SK-N-SH (cell line): ENCODE measurements around the gene UNC45A. TPM values are rescaled to one million over a fixed set of nuclear protein-coding genes. Genes with fewer than 3 reads are reported as not detected.

Experiments
- CTCF ChIA-PET: fragments of 300-600, 350-600 bp; formaldehyde crosslinking; extraction: SDS; loops from one replicate; lab custom pipeline; 2021; lab: Yijun Ruan, JAX
- POLR2A ChIA-PET: fragments of 350-600 bp; sonication (Branson Sonifier 250); formaldehyde crosslinking; extraction: SDS; loops from one replicate; lab custom pipeline; 2020; ENCODE audit warnings: antibody characterized with exemption, inconsistent platforms; lab: Yijun Ruan, JAX
- DNase-seq: peaks from one replicate; pipeline ENCODE4 v3.0.0; 2012
- H2AFZ ChIP-seq: fragments of 200-600 bp; sonication (generic); 2 replicates; pipeline ENCODE4 v1.8.1; 2016; ENCODE audit warnings: antibody characterized with exemption, mild to moderate bottlenecking, low read depth
- H3F3A ChIP-seq: fragments of 200-600 bp; sonication (generic); replicated peaks from 2 replicates; pipeline ENCODE3; 2016; ENCODE audit warnings: antibody characterized with exemption, mild to moderate bottlenecking; ENCODE audit not compliant: insufficient read depth
- H3K27ac ChIP-seq, 2 experiments: fragments of 200-500 bp in 1 of 2; fragments of 200-600 bp in 1 of 2; sonication (Bioruptor generic) in 1 of 2; sonication (generic), shearing (Covaris generic) in 1 of 2; 2 replicates each; pipeline versions ENCODE4 v1.5.1 to v1.6.1; 2014 to 2016; ENCODE audit warnings: low read depth in 2 of 2, inconsistent platforms in 1 of 2, low read length in 1 of 2, mild to moderate bottlenecking in 1 of 2, mixed read lengths in 1 of 2
- H3K27me3 ChIP-seq: fragments of 200-600 bp; sonication (generic), shearing (Covaris generic); 2 replicates; pipeline ENCODE4 v1.6.1; 2016; ENCODE audit warnings: mixed run types; ENCODE audit not compliant: insufficient read depth
- H3K36me3 ChIP-seq, 2 experiments: fragments of 200-500 bp in 1 of 2; fragments of 200-600 bp in 1 of 2; sonication (Bioruptor generic) in 1 of 2; sonication (generic) in 1 of 2; replicated peaks in 1 of 2; 2 replicates each; pipeline versions ENCODE3 to v1.5.1; 2014 to 2016; ENCODE audit warnings: low read length in 1 of 2, mild to moderate bottlenecking in 1 of 2; ENCODE audit not compliant: insufficient read depth in 2 of 2, control insufficient read depth in 1 of 2
- H3K4me1 ChIP-seq, 2 experiments: fragments of 200-500 bp in 1 of 2; fragments of 200-600 bp in 1 of 2; sonication (Bioruptor generic) in 1 of 2; sonication (generic), shearing (Covaris generic) in 1 of 2; 2 replicates each; pipeline versions ENCODE4 v1.5.1 to v1.6.1; 2014 to 2016; ENCODE audit warnings: low read depth in 1 of 2, low read length in 1 of 2, mixed run types in 1 of 2; ENCODE audit not compliant: insufficient read depth in 2 of 2, control insufficient read depth in 1 of 2
- H3K4me2 ChIP-seq: fragments of 200-600 bp; sonication (generic), shearing (Covaris generic); 2 replicates; pipeline ENCODE4 v1.6.1; 2017; ENCODE audit warnings: mixed run types
- H3K4me3 ChIP-seq, 2 experiments: fragments of 200-500 bp in 1 of 2; fragments of 200-600 bp in 1 of 2; sonication (Bioruptor generic) in 1 of 2; sonication (generic), shearing (Covaris generic) in 1 of 2; 2 replicates each; pipeline versions ENCODE4 v1.5.1 to v1.8.1; 2014 to 2016; ENCODE audit warnings: low read depth in 2 of 2, inconsistent platforms in 1 of 2, low read length in 1 of 2, mild to moderate bottlenecking in 1 of 2, mixed read lengths in 1 of 2, moderate library complexity in 1 of 2
- H3K79me2 ChIP-seq: fragments of 200-600 bp; sonication (generic); 2 replicates; pipeline ENCODE4 v1.8.1; 2017; ENCODE audit warnings: mild to moderate bottlenecking; ENCODE audit not compliant: insufficient read depth
- H3K9ac ChIP-seq: fragments of 200-600 bp; sonication (generic); 2 replicates; pipeline ENCODE4 v1.6.1; 2017; ENCODE audit warnings: mixed run types
- H3K9me2 ChIP-seq: fragments of 200-600 bp; sonication (generic); 2 replicates; pipeline ENCODE4 v1.6.1; 2017; ENCODE audit warnings: mixed run types
- H3K9me3 ChIP-seq: fragments of 200-600 bp; sonication (generic); 2 replicates; pipeline ENCODE4 v1.6.1; 2017; ENCODE audit warnings: mixed run types, mild to moderate bottlenecking, moderate library complexity
- H4K20me1 ChIP-seq: fragments of 200-600 bp; sonication (generic); 2 replicates; pipeline ENCODE4 v1.6.1; 2017; ENCODE audit warnings: mild to moderate bottlenecking, mixed run types; ENCODE audit not compliant: insufficient read depth
- CHD2 ChIP-seq: fragments of 150-350 bp; IDR thresholded peaks from 2 replicates; pipeline ENCODE4 v1.6.1; 2018; ENCODE audit warnings: low read length; ENCODE audit not compliant: partially characterized antibody
- EP300 ChIP-seq, 2 experiments: IDR thresholded peaks; 2 replicates each; pipeline versions ENCODE4 v1.4.0 to v1.6.1; 2012; ENCODE audit warnings: borderline replicate concordance in 1 of 2, low read depth in 1 of 2, low read length in 1 of 2
- EZH2phosphoT487 ChIP-seq: fragments of 200-600 bp; sonication (generic); IDR thresholded peaks from 2 replicates; pipeline ENCODE4 v1.6.1; 2017; ENCODE audit warnings: low read depth, mixed run types, mild to moderate bottlenecking, antibody characterized with exemption, moderate library complexity, borderline replicate concordance
- FOXJ3 ChIP-seq: sonication (generic); formaldehyde crosslinking; IDR thresholded peaks from 2 replicates; pipeline ENCODE4 v1.5.1; 2020; ENCODE audit warnings: mild to moderate bottlenecking, missing genetic modification reagents
- POLR2AphosphoS5 ChIP-seq: IDR thresholded peaks from 2 replicates; pipeline ENCODE4 v1.6.1; 2012; ENCODE audit warnings: low read depth, low read length
- RAD21 ChIP-seq: IDR thresholded peaks from 2 replicates; pipeline ENCODE4 v1.6.1; 2012; ENCODE audit warnings: mild to moderate bottlenecking, low read length
- RFX5 ChIP-seq: IDR thresholded peaks from 2 replicates; pipeline ENCODE4 v1.6.1; 2012; ENCODE audit warnings: mild to moderate bottlenecking, improper control_type of control experiment, low read length
- TEAD4 ChIP-seq: IDR thresholded peaks from 2 replicates; pipeline ENCODE4 v1.4.0; 2012; ENCODE audit warnings: mild to moderate bottlenecking, borderline replicate concordance; ENCODE audit not compliant: insufficient read depth
- WGBS: methylation state at CpG from one replicate; pipeline ENCODE4 v1.1.6; 2017; ENCODE audit warnings: low lambda C conversion rate; 5-methylcytosine and 5-hydroxymethylcytosine counted together
- polyA plus RNA-seq, 3 experiments: library from polyadenylated mRNA; depleted of rRNA; stranded (reverse); fragments of >200 nt; gene quantifications; 2 replicates each; pipeline ENCODE4 v1.2.3, GENCODE V29; 2012
- TF ChIP-seq, protein P1 (sequence below): fragments of 150-350 bp; IDR thresholded peaks from 2 replicates; pipeline ENCODE4 v1.6.1; 2017; ENCODE audit warnings: antibody characterized with exemption, low read length, low read depth, borderline replicate concordance
- TF ChIP-seq, protein P2 (sequence below): IDR thresholded peaks from 2 replicates; pipeline ENCODE4 v1.6.1; 2012; ENCODE audit warnings: mild to moderate bottlenecking, low read depth, low read length, moderate library complexity
- TF ChIP-seq, protein P3 (sequence below): IDR thresholded peaks from 2 replicates; pipeline ENCODE4 v1.4.0; 2012; ENCODE audit warnings: low read depth, borderline replicate concordance

The UNC45A gene
- polyA plus RNA-seq, 1 of the 3 experiments (the other 2 are of a cell fraction) = 85.1 TPM

DNA sequence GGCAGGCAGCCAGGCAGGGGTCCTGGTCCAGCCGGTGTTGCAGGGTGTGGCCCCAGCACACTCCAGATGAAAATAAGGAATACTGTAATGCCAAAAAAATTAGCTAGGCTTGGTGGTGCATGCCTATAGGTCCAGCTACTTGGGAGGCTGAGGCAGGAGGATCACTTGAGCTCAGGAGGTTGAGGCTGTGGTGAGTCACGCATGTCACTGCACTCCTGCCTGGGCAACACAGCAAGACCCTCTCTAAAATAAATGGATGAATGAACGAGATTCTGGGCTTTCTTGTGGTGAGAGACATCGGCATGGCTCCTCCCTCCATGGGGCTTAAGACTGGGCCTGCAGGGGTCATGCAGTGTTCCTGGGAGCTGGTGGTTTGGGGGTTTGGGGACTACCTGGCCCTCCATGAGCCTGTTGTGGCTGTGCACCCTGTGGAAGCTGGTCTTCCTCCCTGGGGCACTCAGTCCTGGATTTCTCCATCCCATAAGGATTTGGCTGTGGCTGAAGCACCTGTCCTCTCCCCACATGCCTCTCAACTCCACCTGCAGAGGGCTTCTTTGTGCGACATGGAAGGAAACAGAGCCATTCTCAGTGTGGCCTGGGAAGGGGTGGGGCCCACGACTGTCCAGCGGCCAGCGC, 12.0 kb downstream of the UNC45A start:
- H3K4me3 ChIP-seq = no peak overlapping the region
- no peaks in the 10 kb centered on the region for H3K9me3 ChIP-seq
- TF ChIP-seq EZH2phosphoT487 (no peak), CHD2 (no peak), EP300 (IDR thresholded peaks at IDR 0.05; ENCODE audit: borderline replicate concordance in 1 of 2, low read depth in 1 of 2, low read length in 1 of 2) (no peak), RFX5 (no peak), POLR2AphosphoS5 (no peak), RAD21 (no peak)
- TF ChIP-seq, protein P1, sequence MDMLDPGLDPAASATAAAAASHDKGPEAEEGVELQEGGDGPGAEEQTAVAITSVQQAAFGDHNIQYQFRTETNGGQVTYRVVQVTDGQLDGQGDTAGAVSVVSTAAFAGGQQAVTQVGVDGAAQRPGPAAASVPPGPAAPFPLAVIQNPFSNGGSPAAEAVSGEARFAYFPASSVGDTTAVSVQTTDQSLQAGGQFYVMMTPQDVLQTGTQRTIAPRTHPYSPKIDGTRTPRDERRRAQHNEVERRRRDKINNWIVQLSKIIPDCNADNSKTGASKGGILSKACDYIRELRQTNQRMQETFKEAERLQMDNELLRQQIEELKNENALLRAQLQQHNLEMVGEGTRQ = no peak
- TF ChIP-seq, protein P2, sequence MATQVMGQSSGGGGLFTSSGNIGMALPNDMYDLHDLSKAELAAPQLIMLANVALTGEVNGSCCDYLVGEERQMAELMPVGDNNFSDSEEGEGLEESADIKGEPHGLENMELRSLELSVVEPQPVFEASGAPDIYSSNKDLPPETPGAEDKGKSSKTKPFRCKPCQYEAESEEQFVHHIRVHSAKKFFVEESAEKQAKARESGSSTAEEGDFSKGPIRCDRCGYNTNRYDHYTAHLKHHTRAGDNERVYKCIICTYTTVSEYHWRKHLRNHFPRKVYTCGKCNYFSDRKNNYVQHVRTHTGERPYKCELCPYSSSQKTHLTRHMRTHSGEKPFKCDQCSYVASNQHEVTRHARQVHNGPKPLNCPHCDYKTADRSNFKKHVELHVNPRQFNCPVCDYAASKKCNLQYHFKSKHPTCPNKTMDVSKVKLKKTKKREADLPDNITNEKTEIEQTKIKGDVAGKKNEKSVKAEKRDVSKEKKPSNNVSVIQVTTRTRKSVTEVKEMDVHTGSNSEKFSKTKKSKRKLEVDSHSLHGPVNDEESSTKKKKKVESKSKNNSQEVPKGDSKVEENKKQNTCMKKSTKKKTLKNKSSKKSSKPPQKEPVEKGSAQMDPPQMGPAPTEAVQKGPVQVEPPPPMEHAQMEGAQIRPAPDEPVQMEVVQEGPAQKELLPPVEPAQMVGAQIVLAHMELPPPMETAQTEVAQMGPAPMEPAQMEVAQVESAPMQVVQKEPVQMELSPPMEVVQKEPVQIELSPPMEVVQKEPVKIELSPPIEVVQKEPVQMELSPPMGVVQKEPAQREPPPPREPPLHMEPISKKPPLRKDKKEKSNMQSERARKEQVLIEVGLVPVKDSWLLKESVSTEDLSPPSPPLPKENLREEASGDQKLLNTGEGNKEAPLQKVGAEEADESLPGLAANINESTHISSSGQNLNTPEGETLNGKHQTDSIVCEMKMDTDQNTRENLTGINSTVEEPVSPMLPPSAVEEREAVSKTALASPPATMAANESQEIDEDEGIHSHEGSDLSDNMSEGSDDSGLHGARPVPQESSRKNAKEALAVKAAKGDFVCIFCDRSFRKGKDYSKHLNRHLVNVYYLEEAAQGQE = no peak
- no peaks in the 10 kb centered on the region for H4K20me1 ChIP-seq
- CTCF ChIA-PET = interaction anchor here (0.8 to 11.4 kb wide), 3 partner anchors 9 to 61 kb away, joined by 3 to 108 read pairs (median 23); partner anchors contain the start of genes HDDC3 and UNC45A
- H3K9me2 ChIP-seq = no peaks in the 10 kb centered on the region
- no peak overlapping the region for H3K4me2 ChIP-seq
- H3K27ac ChIP-seq = no peak overlapping the region
- DNase-seq = no peak
- H3K27me3 ChIP-seq = no peaks in the 10 kb centered on the region
- H3K36me3 ChIP-seq = peaks cover 18 to 74% of the 10 kb centered on the region in 2 experiments
- no peaks in the 10 kb centered on the region for H3K4me1 ChIP-seq
- H3K9ac ChIP-seq = no peak overlapping the region
- POLR2A ChIA-PET = interaction anchor here (1.0 to 1.2 kb wide), 2 partner anchors 9 to 11 kb away, joined by 3 read pairs; no protein-coding TSS in a partner anchor
- peaks cover 2% of the 10 kb centered on the region for H3F3A ChIP-seq
- H3K79me2 ChIP-seq = no peaks in the 10 kb centered on the region
- 88% methylated on average over 7 of the region's 8 CpGs for WGBS
- H2AFZ ChIP-seq = no peak overlapping the region

DNA sequence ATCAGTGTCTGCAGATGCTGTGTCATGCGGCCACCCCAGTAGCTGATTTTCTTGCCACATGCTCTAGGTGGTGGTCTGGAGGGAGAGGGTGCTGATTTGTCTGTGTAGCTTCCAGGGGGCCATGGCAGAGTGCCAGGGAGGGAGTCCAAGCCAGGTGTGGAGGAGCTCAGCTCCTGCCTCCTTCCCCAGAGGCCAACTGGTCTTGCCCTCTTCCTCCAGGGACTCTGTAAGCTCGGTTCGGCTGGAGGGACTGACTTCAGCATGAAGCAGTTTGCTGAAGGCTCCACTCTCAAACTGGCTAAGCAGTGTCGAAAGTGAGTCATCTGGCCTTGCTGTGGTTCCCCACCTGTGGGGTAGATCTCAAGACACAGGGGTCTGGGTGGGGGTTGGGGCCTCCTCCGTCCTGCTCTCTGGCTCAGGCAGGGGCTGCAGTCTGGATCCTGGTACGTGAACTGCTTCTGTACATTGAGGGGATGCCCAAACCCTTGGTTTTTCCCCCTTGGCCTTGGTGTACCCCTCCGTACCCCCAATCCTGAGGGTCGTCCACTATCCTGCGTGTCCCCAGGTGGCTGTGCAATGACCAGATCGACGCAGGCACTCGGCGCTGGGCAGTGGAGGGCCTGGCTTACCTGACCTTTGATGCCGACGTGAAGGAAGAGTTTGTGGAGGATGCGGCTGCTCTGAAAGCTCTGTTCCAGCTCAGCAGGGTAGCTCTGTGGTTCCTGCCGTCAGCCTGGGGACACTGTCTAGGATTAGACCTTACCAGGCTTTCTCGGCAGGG, 12.7 kb downstream of the UNC45A start:
- Histone ChIP-seq H3K27me3 (no peaks in the 10 kb centered on the region), H3F3A (peaks cover 3% of the 10 kb centered on the region), H3K9ac (no peak overlapping the region), H3K4me2 (no peak overlapping the region), H3K4me3 (no peak overlapping the region), H2AFZ (no peak overlapping the region), H3K79me2 (no peaks in the 10 kb centered on the region), H3K9me3 (no peaks in the 10 kb centered on the region), H3K27ac (no peak overlapping the region), H3K9me2 (no peaks in the 10 kb centered on the region), H3K36me3 (peaks cover 18 to 71% of the 10 kb centered on the region in 2 experiments), H4K20me1 (no peaks in the 10 kb centered on the region), H3K4me1 (no peaks in the 10 kb centered on the region)
- 94% methylated on average over 11 of the region's 18 CpGs for WGBS
- ChIA-PET CTCF (interaction anchor here (0.7 to 11.4 kb wide), 4 partner anchors 8 to 108 kb away, joined by 3 to 108 read pairs (median 13); partner anchors contain the start of genes HDDC3 and UNC45A), POLR2A (interaction anchor here (1.0 to 1.3 kb wide), 4 partner anchors 8 to 74 kb away, joined by 3 to 8 read pairs (median 4); partner anchors contain the start of genes UNC45A and VPS33B)
- TF ChIP-seq RAD21 = no peak
- TF ChIP-seq FOXJ3 (CRISPR knock-in tag) = no peak
- TF ChIP-seq, protein P3, sequence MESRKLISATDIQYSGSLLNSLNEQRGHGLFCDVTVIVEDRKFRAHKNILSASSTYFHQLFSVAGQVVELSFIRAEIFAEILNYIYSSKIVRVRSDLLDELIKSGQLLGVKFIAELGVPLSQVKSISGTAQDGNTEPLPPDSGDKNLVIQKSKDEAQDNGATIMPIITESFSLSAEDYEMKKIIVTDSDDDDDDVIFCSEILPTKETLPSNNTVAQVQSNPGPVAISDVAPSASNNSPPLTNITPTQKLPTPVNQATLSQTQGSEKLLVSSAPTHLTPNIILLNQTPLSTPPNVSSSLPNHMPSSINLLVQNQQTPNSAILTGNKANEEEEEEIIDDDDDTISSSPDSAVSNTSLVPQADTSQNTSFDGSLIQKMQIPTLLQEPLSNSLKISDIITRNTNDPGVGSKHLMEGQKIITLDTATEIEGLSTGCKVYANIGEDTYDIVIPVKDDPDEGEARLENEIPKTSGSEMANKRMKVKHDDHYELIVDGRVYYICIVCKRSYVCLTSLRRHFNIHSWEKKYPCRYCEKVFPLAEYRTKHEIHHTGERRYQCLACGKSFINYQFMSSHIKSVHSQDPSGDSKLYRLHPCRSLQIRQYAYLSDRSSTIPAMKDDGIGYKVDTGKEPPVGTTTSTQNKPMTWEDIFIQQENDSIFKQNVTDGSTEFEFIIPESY = no peak
- no peak for TF ChIP-seq EZH2phosphoT487
- no peak for TF ChIP-seq TEAD4
- no peak for DNase-seq
